K562 (cell line): ENCODE measurements around the gene PRDM16. TPM values are rescaled to one million over a fixed set of nuclear protein-coding genes. Genes with fewer than 3 reads are reported as not detected.

Experiments used
- ATAC-seq: fragments of 200-7000 bp; cut with Tn5 transposase; 3 replicates; pipeline ENCODE4 v1.9.1; 2020; ENCODE audit warnings: moderate library complexity
- BruUV-seq: library from RNA; stranded (reverse); fragments of 400-500 nt; replicated peaks from 2 replicates; lab custom pipeline; 2021; lab: Mats Ljungman, UMichigan
- CTCF ChIA-PET: fragments of 300-600 bp; formaldehyde crosslinking; extraction: SDS; loops from one replicate; lab custom pipeline; 2021; ENCODE audit warnings: low intra/inter-chr PET ratio; lab: Yijun Ruan, JAX
- POLR2A ChIA-PET: fragments of 300-600, 350-650 bp; sonication (Branson Sonifier 250); formaldehyde crosslinking; extraction: SDS; loops from one replicate; lab custom pipeline; 2021; ENCODE audit warnings: antibody characterized with exemption, inconsistent platforms; lab: Yijun Ruan, JAX
- DNase-seq, 4 experiments: peaks; one replicate each; pipeline versions ENCODE4 v3.0.0 to v3.0.0-alpha.2; 2011 to 2018; ENCODE audit warnings: low spot score in 3 of 4, mixed read lengths in 3 of 4; ENCODE audit errors: extremely low read depth in 1 of 4
- FAIRE-seq: peaks from 2 replicates; lab custom pipeline; 2011; peaks lifted over from hg19 to GRCh38; lab: Jason Lieb, UNC
- H2AFZ ChIP-seq: 2 replicates; pipeline ENCODE4 v1.6.0; 2011; ENCODE audit warnings: low read depth, low read length, control low read depth, inconsistent platforms
- H3K27ac ChIP-seq: fragments of 200-600 bp; 3 replicates; pipeline ENCODE4 v1.8.0; 2011; ENCODE audit warnings: low read depth, mild to moderate bottlenecking, control low read depth, inconsistent platforms, low read length, moderate library complexity, mixed read lengths; ENCODE audit errors: extremely low read depth
- H3K27me3 ChIP-seq, 2 experiments: fragments of 300-600 bp in 1 of 2; 2 replicates in 1 of 2; 3 replicates in 1 of 2; pipeline versions ENCODE4 v1.6.0 to v1.8.0; 2011; ENCODE audit warnings: inconsistent platforms in 2 of 2, low read length in 2 of 2, mild to moderate bottlenecking in 1 of 2, mixed read lengths in 1 of 2, moderate library complexity in 1 of 2; ENCODE audit not compliant: control insufficient read depth in 2 of 2, insufficient read depth in 2 of 2
- H3K36me3 ChIP-seq: fragments of 300-600 bp; 3 replicates; pipeline ENCODE4 v1.8.0; 2011; ENCODE audit warnings: mild to moderate bottlenecking, low read length, inconsistent platforms; ENCODE audit not compliant: control insufficient read depth, insufficient read depth
- H3K4me1 ChIP-seq, 2 experiments: fragments of 200-600 bp in 1 of 2; replicated peaks in 1 of 2; 2 replicates in 1 of 2; 3 replicates in 1 of 2; pipeline versions ENCODE4 v1.5.1 to v1.8.0; 2011; ENCODE audit warnings: inconsistent platforms in 2 of 2, low read length in 2 of 2, mild to moderate bottlenecking in 1 of 2, mixed read lengths in 1 of 2, moderate library complexity in 1 of 2; ENCODE audit not compliant: control insufficient read depth in 2 of 2, insufficient read depth in 2 of 2
- H3K4me2 ChIP-seq: 2 replicates; pipeline ENCODE4 v1.6.1; 2011; ENCODE audit warnings: low read length, control low read depth, inconsistent platforms, mixed read lengths; ENCODE audit not compliant: insufficient read depth
- H3K4me3 ChIP-seq: fragments of 200-600 bp; sonication (generic), shearing (Covaris generic); 2 replicates; pipeline ENCODE4 v1.5.1; 2016; ENCODE audit warnings: control low read depth, inconsistent platforms
- H3K79me2 ChIP-seq: fragments of 200-600 bp; 3 replicates; pipeline ENCODE4 v1.8.0; 2011; ENCODE audit warnings: low read length, inconsistent platforms; ENCODE audit not compliant: control insufficient read depth, insufficient read depth
- H3K9ac ChIP-seq, 2 experiments: 2 replicates each; pipeline versions ENCODE4 v1.6.0 to v1.6.1; 2011; ENCODE audit warnings: low read depth in 2 of 2, low read length in 2 of 2, control low read depth in 1 of 2, inconsistent platforms in 1 of 2, mild to moderate bottlenecking in 1 of 2, mixed read lengths in 1 of 2; ENCODE audit not compliant: insufficient read depth in 1 of 2
- H3K9me1 ChIP-seq: one replicate; pipeline ENCODE4 v1.6.0; 2011; ENCODE audit warnings: inconsistent platforms, mild to moderate bottlenecking, low read length, moderate library complexity; ENCODE audit not compliant: control insufficient read depth, insufficient read depth
- H3K9me3 ChIP-seq: replicated peaks from 2 replicates; pipeline ENCODE4 v1.5.1; 2011; ENCODE audit warnings: low read depth, low read length, inconsistent platforms; ENCODE audit not compliant: control insufficient read depth, insufficient read depth
- H4K20me1 ChIP-seq: replicated peaks from 2 replicates; pipeline ENCODE4 v1.6.1; 2011; ENCODE audit warnings: low read length, inconsistent platforms, mixed read lengths; ENCODE audit not compliant: control insufficient read depth, insufficient read depth
- BRD4 ChIP-seq: fragments of 200-600 bp; sonication (generic); IDR thresholded peaks from 2 replicates; pipeline ENCODE4 v1.6.1; 2017; ENCODE audit warnings: inconsistent platforms
- CCAR2 ChIP-seq: fragments of 200-400 bp; formaldehyde crosslinking; IDR thresholded peaks from 2 replicates; pipeline ENCODE4 v1.6.1; 2017; ENCODE audit warnings: mild to moderate bottlenecking, low read depth, low read length
- FIP1L1 ChIP-seq: fragments of 200-400 bp; formaldehyde crosslinking; IDR thresholded peaks from 2 replicates; pipeline ENCODE4 v1.6.1; 2018; ENCODE audit warnings: mild to moderate bottlenecking, low read depth, low read length; ENCODE audit not compliant: poor library complexity, severe bottlenecking
- NCOA6 ChIP-seq: fragments of 450-650 bp; IDR thresholded peaks from 2 replicates; pipeline ENCODE4 v1.6.1; 2017; ENCODE audit warnings: mild to moderate bottlenecking
- WGBS: fragments of 100-300 bp; shearing (Covaris generic); methylation state at CpG from one replicate; pipeline ENCODE4 v1.1.6; 2016; ENCODE audit warnings: low coverage, mixed read lengths; ENCODE audit not compliant: insufficient coverage; ENCODE audit errors: missing lambda C conversion rate; 5-methylcytosine and 5-hydroxymethylcytosine counted together
- in situ Hi-C: fragments of 300-500 bp; cut with MboI; formaldehyde crosslinking; loops from 4 replicates; pipeline ENCODE4 v1.15.0; 2018; ENCODE audit warnings: inconsistent platforms, mixed read lengths
- intact Hi-C: fragments of 100-400 bp; cut with micrococcal nuclease; formaldehyde crosslinking; loops from 2 replicates; pipeline ENCODE4 v1.14.2; 2022
- polyA plus RNA-seq, 8 experiments: library from polyadenylated mRNA; depleted of rRNA in 4 of 8; stranded (reverse) in 5 of 8; unstranded in 3 of 8; fragments of >200 nt; fragmentation: Nextera tagmentation in 2 of 8; fragmentation: Illumina TruSeq in 1 of 8; extraction: Ambion mirVana in 2 of 8; extraction: Trizol in 1 of 8; gene quantifications; 2 replicates each; pipeline versions ENCODE4 v1.2.1 to v1.2.3, GENCODE V29; 2011 to 2014; ENCODE audit warnings: inconsistent platforms in 1 of 8, missing spikeins in 1 of 8
- total RNA-seq, 7 experiments: library from RNA; depleted of rRNA in 6 of 7; stranded (reverse); fragments of >200 nt in 6 of 7; fragmentation: Illumina TruSeq in 2 of 7; extraction: Trizol in 2 of 7; gene quantifications; 2 replicates each; pipeline versions ENCODE4 v1.2.1 to v1.2.3, GENCODE V29; 2011 to 2021; ENCODE audit warnings: low replicate concordance in 1 of 7
- TF ChIP-seq, protein P1 (sequence below), 2 experiments: IDR thresholded peaks; 2 replicates each; pipeline ENCODE4 v1.6.1; 2012; ENCODE audit warnings: improper control_type of control experiment in 2 of 2, low read depth in 2 of 2, low read length in 2 of 2, borderline replicate concordance in 1 of 2

The PRDM16 gene
- total and polyA plus RNA-seq, 9 of the 15 experiments (the other 6 are each of a cell fraction or from before 2014, with no cell fraction given) = 0.10 to 0.27 TPM; not detected in 7

DNA sequence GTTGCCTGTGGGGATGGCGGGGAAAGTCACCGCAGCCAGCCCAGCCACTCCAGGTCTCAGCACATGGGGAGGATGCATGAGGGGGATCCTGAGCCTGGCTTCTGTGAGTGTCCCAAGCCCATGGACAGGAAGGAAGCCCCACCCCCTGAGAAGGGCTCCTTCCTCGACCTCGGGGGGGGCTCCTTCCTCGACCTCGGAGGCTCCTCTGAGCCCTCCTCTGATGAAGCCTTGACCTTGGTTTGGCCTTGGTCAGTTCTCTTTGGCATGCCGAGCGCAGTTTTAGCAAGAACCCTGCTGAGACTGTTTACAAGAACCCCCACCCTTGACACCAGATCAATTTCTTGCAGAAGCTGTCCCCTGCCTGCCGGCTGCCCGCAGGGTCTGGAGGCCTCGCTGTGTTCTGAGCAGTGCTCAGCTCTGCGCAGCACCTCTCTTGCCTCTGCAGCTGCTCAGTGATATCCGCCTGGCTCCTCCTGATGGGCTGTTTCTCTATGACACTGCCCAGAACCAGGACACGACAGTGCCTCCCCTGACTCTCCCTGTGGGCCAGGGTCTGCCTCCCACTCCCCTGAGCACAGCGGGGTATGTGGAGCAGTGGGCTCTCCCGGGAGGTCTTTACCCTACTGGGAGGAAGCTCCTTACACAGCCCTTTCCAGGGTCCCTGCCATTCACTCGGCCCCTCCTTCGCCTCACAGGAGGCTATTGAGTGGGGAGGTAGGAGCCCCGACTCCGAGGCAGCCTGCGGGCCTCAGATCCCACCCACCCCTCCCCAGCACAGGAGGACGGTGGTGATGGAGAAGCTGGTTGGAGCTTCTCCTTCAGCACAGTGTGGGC lies 32.3 kb upstream of the PRDM16 start:
- ChIA-PET POLR2A (interaction anchor here (0.6 kb wide), 4 partner anchors 97 to 785 kb away, joined by 3 to 4 read pairs (median 3); no protein-coding TSS in a partner anchor), CTCF (no interaction called here)
- Histone ChIP-seq H3K4me3 (no peak overlapping the region), H3K79me2 (no peaks in the 10 kb centered on the region), H3K27ac (no peak overlapping the region), H3K4me1 (no peaks in the 10 kb centered on the region; a peak in 1 of 5 replicates), H3K9me3 (no peaks in the 10 kb centered on the region), H3K9ac (no peak overlapping the region), H3K36me3 (no peaks in the 10 kb centered on the region), H3K27me3 (peaks cover 3 to 29% of the 10 kb centered on the region in 2 experiments; a peak in 3 of 5 replicates), H3K4me2 (no peak overlapping the region), H2AFZ (no peak overlapping the region), H3K9me1 (no peaks in the 10 kb centered on the region), H4K20me1 (no peaks in the 10 kb centered on the region)
- in situ Hi-C loops = no loop called here
- TF ChIP-seq CCAR2 (no peak), NCOA6 (no peak), FIP1L1 (no peak), BRD4 (no peak)
- TF ChIP-seq, protein P1, sequence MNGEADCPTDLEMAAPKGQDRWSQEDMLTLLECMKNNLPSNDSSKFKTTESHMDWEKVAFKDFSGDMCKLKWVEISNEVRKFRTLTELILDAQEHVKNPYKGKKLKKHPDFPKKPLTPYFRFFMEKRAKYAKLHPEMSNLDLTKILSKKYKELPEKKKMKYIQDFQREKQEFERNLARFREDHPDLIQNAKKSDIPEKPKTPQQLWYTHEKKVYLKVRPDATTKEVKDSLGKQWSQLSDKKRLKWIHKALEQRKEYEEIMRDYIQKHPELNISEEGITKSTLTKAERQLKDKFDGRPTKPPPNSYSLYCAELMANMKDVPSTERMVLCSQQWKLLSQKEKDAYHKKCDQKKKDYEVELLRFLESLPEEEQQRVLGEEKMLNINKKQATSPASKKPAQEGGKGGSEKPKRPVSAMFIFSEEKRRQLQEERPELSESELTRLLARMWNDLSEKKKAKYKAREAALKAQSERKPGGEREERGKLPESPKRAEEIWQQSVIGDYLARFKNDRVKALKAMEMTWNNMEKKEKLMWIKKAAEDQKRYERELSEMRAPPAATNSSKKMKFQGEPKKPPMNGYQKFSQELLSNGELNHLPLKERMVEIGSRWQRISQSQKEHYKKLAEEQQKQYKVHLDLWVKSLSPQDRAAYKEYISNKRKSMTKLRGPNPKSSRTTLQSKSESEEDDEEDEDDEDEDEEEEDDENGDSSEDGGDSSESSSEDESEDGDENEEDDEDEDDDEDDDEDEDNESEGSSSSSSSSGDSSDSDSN (IDR thresholded peaks at IDR 0.05; ENCODE audit: borderline replicate concordance in 1 of 2, low read depth in 2 of 2, low read length in 2 of 2) = no peak
- DNase-seq (no peak), ATAC-seq (no peak), FAIRE-seq (no peak)
- WGBS = under 1% methylated on average over 18 of the region's 22 CpGs
- intact Hi-C loops = no loop called here
- BruUV-seq = no TSS peak
